ENCODE results near the gene UBE3C. TPM values are rescaled to one million over a fixed set of nuclear protein-coding genes. Genes with fewer than 3 reads are reported as not detected.

Gene UBE3C
- total RNA-seq, 3 donors from 2014 or later (not counting 1 experiment from before 2014, with no cell fraction given): 44.6 to 56.7 (median 55.5) TPM

- no peaks in the 10 kb centered on the region for H3K9me3 ChIP-seq (ENCODE audit: control insufficient read depth, insufficient read depth, low read length)
- DNase-seq (peak in 1 of 2 donors; percentile 85), ATAC-seq (peak; percentile 74 to 85 (median 80))
- peak overlapping the region; percentile 75 for H3K4me3 ChIP-seq (ENCODE audit: low read length)
- H3K27me3 Mint-ChIP-seq (ENCODE audit: low read depth in 2 of 2): no peaks in the 10 kb centered on the region
- peak overlapping the region; percentile 91 for H3K27ac ChIP-seq (ENCODE audit: low read length)
- H3K27ac Mint-ChIP-seq: peak overlapping the region; percentile 81 to 92
- peaks cover 5% of the 10 kb centered on the region for H3K36me3 ChIP-seq (ENCODE audit: control insufficient read depth, insufficient read depth, low read length)
- H3K27me3 ChIP-seq (ENCODE audit: control insufficient read depth, insufficient read depth, low read length): no peaks in the 10 kb centered on the region
- TF ChIP-seq CTCF (IDR thresholded peaks at IDR 0.05): no peak
- intact Hi-C loops (cut with micrococcal nuclease): loop anchor here (1.0 to 2.0 kb wide), 2 partner anchors 201 to 246 kb away; partner anchors contain the start of gene LMBR1
- WGBS (ENCODE audit: insufficient coverage): under 1% methylated on average over 74 of the region's 74 CpGs
- peaks cover 27% of the 10 kb centered on the region for H3K4me1 ChIP-seq (ENCODE audit: control insufficient read depth, insufficient read depth, low read length)
- no peaks in the 10 kb centered on the region for H3K9me3 Mint-ChIP-seq
- H3K36me3 Mint-ChIP-seq: no peaks in the 10 kb centered on the region
- H3K4me3 Mint-ChIP-seq: peak overlapping the region; percentile 82
- peaks cover 44 to 50% of the 10 kb centered on the region in 2 donors for H3K4me1 Mint-ChIP-seq
Observed at GRCh38 chr7:157139111-157139809, 534 bp downstream of the UBE3C start.

- Histone ChIP-seq H3K27me3 (ENCODE audit: control insufficient read depth, insufficient read depth, low read length) (no peaks in the 10 kb centered on the region), H3K4me1 (ENCODE audit: control insufficient read depth, insufficient read depth, low read length) (peaks cover 27% of the 10 kb centered on the region), H3K36me3 (ENCODE audit: control insufficient read depth, insufficient read depth, low read length) (peaks cover 5% of the 10 kb centered on the region), H3K27ac (ENCODE audit: low read length) (peak overlapping the region; percentile 91), H3K4me3 (ENCODE audit: low read length) (peak overlapping the region; percentile 75), H3K9me3 (ENCODE audit: control insufficient read depth, insufficient read depth, low read length) (no peaks in the 10 kb centered on the region)
- DNase-seq (peak in 1 of 2 donors; percentile 53), ATAC-seq (no peak)
- H3K9me3 Mint-ChIP-seq: no peaks in the 10 kb centered on the region
- no peaks in the 10 kb centered on the region for H3K27me3 Mint-ChIP-seq (ENCODE audit: low read depth in 2 of 2)
- no peaks in the 10 kb centered on the region for H3K36me3 Mint-ChIP-seq
- peaks cover 51 to 54% of the 10 kb centered on the region in 2 donors for H3K4me1 Mint-ChIP-seq
- intact Hi-C loops (cut with micrococcal nuclease): loop anchor here (1.0 to 10.0 kb wide), 3 partner anchors 135 to 247 kb away; partner anchors contain the start of gene LMBR1
- H3K27ac Mint-ChIP-seq: peak overlapping the region; percentile 81 to 92
- 19% methylated on average over 19 of the region's 19 CpGs for WGBS (ENCODE audit: insufficient coverage)
- no peak for TF ChIP-seq CTCF (IDR thresholded peaks at IDR 0.05)
- H3K4me3 Mint-ChIP-seq: peak overlapping the region; percentile 82
Observed at GRCh38 chr7:157139810-157140510, 1.2 kb downstream of the UBE3C start.

GRCh38 chr7:157140511-157140905 lies 1.8 kb downstream of the UBE3C start:
- no peak for TF ChIP-seq CTCF (IDR thresholded peaks at IDR 0.05)
- peaks cover 27% of the 10 kb centered on the region for H3K4me1 ChIP-seq (ENCODE audit: control insufficient read depth, insufficient read depth, low read length)
- WGBS (ENCODE audit: insufficient coverage): 80% methylated on average over 9 of the region's 10 CpGs

More at GRCh38 chr7:157140511-157140905, 1.8 kb downstream of the UBE3C start:
- Mint-ChIP-seq H3K36me3 (no peaks in the 10 kb centered on the region), H3K9me3 (no peaks in the 10 kb centered on the region), H3K27me3 (ENCODE audit: low read depth in 2 of 2) (no peaks in the 10 kb centered on the region), H3K4me3 (peak overlapping the region; percentile 82), H3K4me1 (peaks cover 52 to 54% of the 10 kb centered on the region in 2 donors), H3K27ac (peak overlapping the region; percentile 81 to 92)
- H3K36me3 ChIP-seq (ENCODE audit: control insufficient read depth, insufficient read depth, low read length): peaks cover 5% of the 10 kb centered on the region
- no peak for DNase-seq
- H3K27me3 ChIP-seq (ENCODE audit: control insufficient read depth, insufficient read depth, low read length): no peaks in the 10 kb centered on the region
- intact Hi-C loops (cut with micrococcal nuclease): loop anchor here (10.0 kb wide), 1 partner anchor 134 kb away; no protein-coding TSS in a partner anchor
- no peak for ATAC-seq
- H3K27ac ChIP-seq (ENCODE audit: low read length): no peak overlapping the region
- H3K9me3 ChIP-seq (ENCODE audit: control insufficient read depth, insufficient read depth, low read length): no peaks in the 10 kb centered on the region
- no peak overlapping the region for H3K4me3 ChIP-seq (ENCODE audit: low read length)

Measured in natural killer cell (primary cell).